A673 (cell line): ENCODE data around the gene MRPS22.
"Not testable (repeated sequence)": the region's sequence is repeated elsewhere in the genome, so short reads cannot be mapped to it uniquely, and the experiment has no call there.

Source experiments
- CTCF ChIP-seq: fragments of 300-800, 200-600 bp; sonication (generic); conservative IDR thresholded peaks from 2 replicates; pipeline ENCODE4 v1.5.1; 2017; ENCODE audit warnings: low read depth, mild to moderate bottlenecking, antibody characterized with exemption, low read length, moderate library complexity, mixed read lengths
- EZH2 ChIP-seq: fragments of 200-600 bp; sonication (generic); IDR thresholded peaks from 2 replicates; pipeline ENCODE4 v1.6.1; 2017; ENCODE audit warnings: borderline replicate concordance, low read depth, mild to moderate bottlenecking, mixed read lengths, antibody characterized with exemption, low read length; ENCODE audit not compliant: poor library complexity, severe bottlenecking

- not testable (repeated sequence) for TF ChIP-seq EZH2, CTCF
Observed at GRCh38 chr3:139401155-139401554, 57.3 kb downstream of the MRPS22 start.
